GM20000 (cell line): ENCODE data around the gene SIRPA.

Experiments used
- DNase-seq: peaks from one replicate; pipeline ENCODE4 v3.0.0; 2012; ENCODE audit warnings: low spot score
- CTCF ChIP-seq: IDR thresholded peaks from 2 replicates; pipeline ENCODE4 v1.5.1; 2012; ENCODE audit warnings: mild to moderate bottlenecking, control low read depth; ENCODE audit errors: extremely low read depth, missing control alignments

The SIRPA gene

GRCh38 chr20:1928154-1928553 lies 32.9 kb downstream of the SIRPA start:
- TF ChIP-seq CTCF, result no peak
- DNase-seq, result no peak

GRCh38 chr20:1928782-1929181 lies 33.6 kb downstream of the SIRPA start:
- no peak for DNase-seq
- no peak for TF ChIP-seq CTCF

- TF ChIP-seq CTCF, result no peak
- DNase-seq, result no peak
These were observed 34.3 kb downstream of the SIRPA start for GRCh38 chr20:1929460-1929859.

- TF ChIP-seq CTCF, result no peak
- DNase-seq, result no peak
These were observed 35.0 kb downstream of the SIRPA start for GRCh38 chr20:1930165-1930564.

- DNase-seq, result no peak
- TF ChIP-seq CTCF, result no peak
These were observed 36.6 kb downstream of the SIRPA start for GRCh38 chr20:1931830-1932229.

GRCh38 chr20:1932971-1933370 lies 37.8 kb downstream of the SIRPA start:
- no peak for DNase-seq
- TF ChIP-seq CTCF, result no peak

- DNase-seq, result no peak
- TF ChIP-seq CTCF, result no peak
These were observed 38.3 kb downstream of the SIRPA start for GRCh38 chr20:1933465-1933870.
